Esophagus (tissue), 2 donors: ENCODE data around the gene EGFL7. TPM values are rescaled to one million over a fixed set of nuclear protein-coding genes. Genes with fewer than 3 reads are reported as not detected.

Experiments
- H3K27ac ChIP-seq, 2 donors: one replicate each; pipeline ENCODE4 v1.5.1; 2013; ENCODE audit warnings: low read depth in 2 of 2, mild to moderate bottlenecking in 2 of 2, inconsistent platforms in 1 of 2, low read length in 1 of 2, moderate library complexity in 1 of 2
- H3K27me3 ChIP-seq, 2 donors: one replicate each; pipeline ENCODE4 v1.6.1; 2013; ENCODE audit warnings: low read length in 2 of 2, control low read depth in 1 of 2, mild to moderate bottlenecking in 1 of 2; ENCODE audit not compliant: insufficient read depth in 2 of 2, control insufficient read depth in 1 of 2
- H3K36me3 ChIP-seq, 2 donors: one replicate each; pipeline ENCODE4 v1.6.1; 2013; ENCODE audit warnings: low read length in 1 of 2; ENCODE audit not compliant: control insufficient read depth in 2 of 2, insufficient read depth in 2 of 2
- H3K4me1 ChIP-seq, 2 donors: one replicate each; pipeline ENCODE4 v1.6.1; 2013; ENCODE audit warnings: low read length in 1 of 2; ENCODE audit not compliant: control insufficient read depth in 2 of 2, insufficient read depth in 2 of 2
- H3K4me3 ChIP-seq, 2 donors: one replicate each; pipeline ENCODE4 v1.5.1; 2013; ENCODE audit warnings: low read length in 2 of 2, mild to moderate bottlenecking in 2 of 2, low read depth in 1 of 2, moderate library complexity in 1 of 2
- H3K9me3 ChIP-seq, 2 donors: one replicate each; pipeline ENCODE4 v1.6.1; 2013; ENCODE audit warnings: mild to moderate bottlenecking in 2 of 2, low read depth in 1 of 2, low read length in 1 of 2, moderate library complexity in 1 of 2; ENCODE audit not compliant: control insufficient read depth in 2 of 2, insufficient read depth in 1 of 2
- WGBS, 2 donors: extraction: QIAGEN DNeasy Blood & Tissue Kit; methylation state at CpG; one replicate each; pipeline ENCODE4 v1.1.7; 2013; 5-methylcytosine and 5-hydroxymethylcytosine counted together
- polyA plus RNA-seq, 2 donors: library from polyadenylated mRNA; stranded (reverse); fragments of 200-250 nt; gene quantifications; one replicate each; pipeline ENCODE4 v1.2.3, GENCODE V29; 2013
- donor health status: healthy with polysubstance abuse.
- donor health status: Bipolar disorder and iron deficiency.

Gene EGFL7
- polyA plus RNA-seq, 2 donors, result 34.5 to 43.2 TPM

DNA sequence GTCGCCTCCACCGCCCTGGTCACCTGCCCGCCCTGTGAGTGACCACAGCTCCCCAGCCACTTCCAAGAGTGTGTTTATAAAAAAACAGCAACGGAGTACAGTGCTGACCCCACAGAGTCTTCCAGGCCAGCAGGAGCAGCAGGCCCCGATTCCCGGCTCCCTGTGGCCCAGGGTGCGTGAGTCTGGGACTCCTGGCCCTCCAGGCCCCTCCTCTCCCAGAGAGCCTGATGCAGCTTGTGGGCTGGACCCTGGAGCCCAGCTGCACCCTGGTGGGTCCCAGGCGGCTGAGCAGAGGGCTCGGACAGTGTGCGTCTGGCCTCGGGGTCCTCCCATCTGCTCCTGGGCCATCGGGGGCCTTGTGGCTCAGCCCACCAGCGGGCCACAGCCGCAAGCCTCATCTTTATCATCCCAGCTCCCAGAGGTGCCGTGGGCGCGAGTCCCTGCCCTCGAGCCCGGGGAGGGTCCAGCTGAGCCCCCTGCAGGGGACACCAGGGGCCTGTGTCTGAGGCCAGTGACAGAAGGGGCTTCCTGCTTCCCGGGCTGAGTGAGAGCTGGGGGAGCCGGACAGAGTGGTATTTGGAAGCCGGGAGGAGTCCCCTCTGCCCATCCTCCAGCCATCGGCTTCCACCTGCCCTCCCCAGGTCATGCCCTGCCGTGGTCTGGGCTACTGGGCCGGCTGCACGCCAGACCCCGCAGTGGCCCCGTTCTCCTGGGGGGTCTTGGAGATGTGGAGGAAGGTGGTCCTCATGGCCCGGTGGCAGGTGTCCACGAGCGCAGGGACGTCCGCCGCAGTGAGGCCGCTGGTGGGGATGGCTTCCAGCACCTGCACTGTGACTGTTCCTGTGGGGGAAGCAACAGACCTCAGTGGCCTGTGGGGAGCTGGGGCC lies 10.6 kb downstream of the EGFL7 start:
- H3K27me3 ChIP-seq, result no peaks in the 10 kb centered on the region

DNA sequence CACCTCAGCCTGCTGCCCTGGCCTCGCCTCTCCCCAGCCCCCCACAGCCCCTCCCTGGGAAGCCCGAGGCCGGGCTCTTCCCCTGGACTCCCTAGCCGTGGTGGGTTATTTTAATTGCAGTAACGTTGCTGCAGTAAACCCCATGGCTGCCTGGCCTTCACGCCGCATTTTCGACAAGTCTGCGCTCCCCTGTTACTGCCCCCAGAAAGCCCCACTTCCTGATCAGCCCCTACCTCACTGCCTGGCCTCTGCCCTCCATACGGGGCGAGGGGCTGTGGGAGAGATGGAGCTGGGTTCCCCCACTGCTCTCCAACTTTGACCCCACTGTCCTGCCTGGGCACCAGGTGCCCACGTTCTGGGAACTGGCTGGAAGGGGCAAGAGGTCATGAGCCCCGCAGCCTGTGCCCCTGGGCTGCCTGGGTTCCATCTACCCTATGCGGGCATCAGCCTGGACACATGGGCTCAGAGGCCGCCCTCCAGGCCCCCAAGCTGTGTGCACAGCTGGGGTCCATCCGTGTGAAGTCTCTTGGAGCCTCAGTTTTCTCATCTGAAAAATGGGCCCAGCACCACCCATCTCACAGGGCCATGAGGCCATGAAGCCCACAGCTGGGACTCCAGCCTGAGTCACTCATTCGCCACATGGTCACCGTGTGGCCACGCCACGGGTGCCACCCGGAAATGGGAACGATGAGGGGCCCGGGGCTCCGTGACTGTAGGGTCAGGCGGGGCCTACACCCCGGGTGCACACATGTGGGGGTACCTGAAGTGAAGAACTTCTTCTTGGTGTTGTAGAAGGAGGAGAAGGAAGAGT lies 11.5 kb downstream of the EGFL7 start:
- peaks cover 0 to 2% of the 10 kb centered on the region in 2 donors for H3K4me1 ChIP-seq
- 81% methylated on average over 26 of the region's 26 CpGs for WGBS, 2 donors
- peaks cover 0 to 32% of the 10 kb centered on the region in 2 donors for H3K36me3 ChIP-seq
- H3K27me3 ChIP-seq, result no peaks in the 10 kb centered on the region
- H3K4me3 ChIP-seq, result no peak overlapping the region
- H3K9me3 ChIP-seq, result no peaks in the 10 kb centered on the region
- H3K27ac ChIP-seq, result no peak overlapping the region

More for the DNA sequence above, 10.6 kb downstream of the EGFL7 start:
- Histone ChIP-seq H3K27ac (no peak overlapping the region), H3K9me3 (no peaks in the 10 kb centered on the region), H3K36me3 (peaks cover 0 to 32% of the 10 kb centered on the region in 2 donors), H3K4me1 (no peaks in the 10 kb centered on the region), H3K4me3 (no peak overlapping the region)
- WGBS, 2 donors, result 75 to 88% methylated on average over 33 to 35 of the region's 35 CpGs

DNA sequence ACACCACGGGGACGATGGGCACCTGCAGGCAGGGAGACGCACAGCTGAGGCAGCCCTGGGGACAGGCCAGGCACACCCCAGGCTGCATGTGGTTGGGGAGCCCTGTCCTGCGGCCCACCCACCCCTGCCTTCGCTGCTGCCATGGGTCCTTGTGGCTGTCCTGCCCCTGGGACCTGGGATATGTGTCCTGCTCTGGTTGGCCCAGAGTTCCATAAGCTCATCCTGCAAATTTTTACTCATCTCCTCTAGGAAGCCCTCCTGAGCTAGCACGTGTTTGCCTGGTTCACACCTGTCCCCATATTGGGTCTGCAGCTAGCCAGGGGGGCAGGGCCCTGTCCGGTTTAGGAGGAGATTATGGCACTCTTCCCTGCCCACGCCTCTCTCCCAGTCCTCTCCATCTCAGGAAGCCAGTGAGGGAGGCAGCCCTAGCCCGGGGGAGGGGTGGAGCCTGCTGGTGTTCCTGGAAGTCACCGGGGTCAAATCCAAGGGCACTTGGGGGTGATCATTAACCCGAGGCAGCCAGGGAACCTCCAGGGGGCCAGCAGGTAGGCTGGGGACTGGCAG lies 12.2 kb downstream of the EGFL7 start:
- no peaks in the 10 kb centered on the region for H3K27me3 ChIP-seq
- peaks cover 0 to 2% of the 10 kb centered on the region in 2 donors for H3K4me1 ChIP-seq
- peaks cover 0 to 32% of the 10 kb centered on the region in 2 donors for H3K36me3 ChIP-seq
- H3K4me3 ChIP-seq, result no peak overlapping the region
- no peak overlapping the region for H3K27ac ChIP-seq
- H3K9me3 ChIP-seq, result no peaks in the 10 kb centered on the region
- 51 to 60% methylated on average over 11 of the region's 11 CpGs for WGBS, 2 donors

DNA sequence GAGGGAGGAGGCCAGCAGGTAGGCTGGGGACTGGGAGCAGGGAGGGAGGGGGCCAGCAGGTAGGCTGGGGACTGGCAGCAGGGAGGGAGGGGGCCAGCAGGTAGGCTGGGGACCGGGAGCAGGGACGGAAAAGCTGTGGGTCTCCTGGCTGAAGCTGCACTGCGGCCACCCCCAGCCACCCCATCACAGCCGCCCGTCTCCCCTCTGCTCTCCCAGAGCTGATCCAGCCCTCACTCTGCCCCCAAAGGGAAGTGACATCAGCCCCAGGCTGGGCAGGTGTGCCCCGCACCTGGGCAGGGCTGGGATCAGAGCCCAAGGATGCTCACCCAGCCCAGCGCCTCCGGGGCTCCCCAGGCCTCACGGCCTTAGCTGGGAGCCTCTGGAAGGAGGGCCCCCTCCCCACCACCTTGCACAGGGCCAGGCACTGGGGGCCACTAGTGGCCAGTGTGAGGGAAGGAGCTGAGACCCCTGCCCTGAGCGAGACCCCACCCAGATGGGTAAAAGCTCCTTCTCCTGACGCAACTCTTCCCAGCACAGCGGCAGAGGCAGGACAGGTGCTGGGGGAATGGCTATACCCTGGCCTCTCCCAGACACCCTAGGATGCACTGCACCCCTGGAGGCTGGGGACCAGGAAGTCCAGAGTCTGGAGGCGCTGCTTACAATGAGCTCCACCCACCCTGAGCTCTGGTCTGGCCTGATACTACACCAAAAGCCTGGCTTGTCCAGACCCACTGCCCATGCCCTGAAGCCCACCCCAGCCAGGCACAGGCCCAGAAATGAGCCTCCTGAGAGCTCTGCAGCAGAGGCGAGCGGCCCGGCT lies 13.0 kb downstream of the EGFL7 start:
- Histone ChIP-seq H3K4me1 (peaks cover 0 to 2% of the 10 kb centered on the region in 2 donors), H3K27me3 (no peaks in the 10 kb centered on the region), H3K27ac (no peak overlapping the region), H3K36me3 (peaks cover 0 to 32% of the 10 kb centered on the region in 2 donors), H3K4me3 (no peak overlapping the region), H3K9me3 (no peaks in the 10 kb centered on the region)
- 59 to 78% methylated on average over 14 to 16 of the region's 16 CpGs for WGBS, 2 donors

DNA sequence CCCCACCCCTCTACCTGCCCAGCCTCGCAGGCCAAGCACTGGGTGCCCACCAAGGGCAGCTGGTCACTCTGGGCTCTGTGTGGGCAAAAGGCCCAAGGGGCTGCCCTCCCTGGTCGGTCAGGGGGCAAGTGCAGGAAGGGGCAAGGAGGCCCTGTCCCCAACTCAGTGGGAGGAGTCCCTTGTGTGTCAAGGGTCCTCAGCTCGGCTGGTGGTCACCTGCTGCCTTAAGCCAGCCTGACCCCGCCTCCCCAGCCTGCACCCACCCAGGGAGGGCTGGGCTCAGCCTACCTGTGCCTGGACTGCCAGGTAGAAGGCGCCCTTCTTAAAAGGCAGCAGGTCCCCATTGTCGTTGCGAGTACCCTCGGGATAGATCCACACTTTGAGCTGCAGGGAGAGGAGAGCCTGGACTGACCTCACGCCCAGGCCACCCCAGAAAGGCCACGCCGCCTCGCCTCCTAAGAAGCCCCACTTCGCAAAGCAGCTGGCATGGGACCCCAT lies 13.6 kb downstream of the EGFL7 start:
- H3K4me1 ChIP-seq, result peaks cover 0 to 2% of the 10 kb centered on the region in 2 donors
- H3K4me3 ChIP-seq, result no peak overlapping the region
- H3K36me3 ChIP-seq, result peaks cover 0 to 32% of the 10 kb centered on the region in 2 donors
- H3K9me3 ChIP-seq, result no peaks in the 10 kb centered on the region
- H3K27ac ChIP-seq, result no peak overlapping the region
- WGBS, 2 donors, result 91 to 93% methylated on average over 13 of the region's 13 CpGs
- no peaks in the 10 kb centered on the region for H3K27me3 ChIP-seq

DNA sequence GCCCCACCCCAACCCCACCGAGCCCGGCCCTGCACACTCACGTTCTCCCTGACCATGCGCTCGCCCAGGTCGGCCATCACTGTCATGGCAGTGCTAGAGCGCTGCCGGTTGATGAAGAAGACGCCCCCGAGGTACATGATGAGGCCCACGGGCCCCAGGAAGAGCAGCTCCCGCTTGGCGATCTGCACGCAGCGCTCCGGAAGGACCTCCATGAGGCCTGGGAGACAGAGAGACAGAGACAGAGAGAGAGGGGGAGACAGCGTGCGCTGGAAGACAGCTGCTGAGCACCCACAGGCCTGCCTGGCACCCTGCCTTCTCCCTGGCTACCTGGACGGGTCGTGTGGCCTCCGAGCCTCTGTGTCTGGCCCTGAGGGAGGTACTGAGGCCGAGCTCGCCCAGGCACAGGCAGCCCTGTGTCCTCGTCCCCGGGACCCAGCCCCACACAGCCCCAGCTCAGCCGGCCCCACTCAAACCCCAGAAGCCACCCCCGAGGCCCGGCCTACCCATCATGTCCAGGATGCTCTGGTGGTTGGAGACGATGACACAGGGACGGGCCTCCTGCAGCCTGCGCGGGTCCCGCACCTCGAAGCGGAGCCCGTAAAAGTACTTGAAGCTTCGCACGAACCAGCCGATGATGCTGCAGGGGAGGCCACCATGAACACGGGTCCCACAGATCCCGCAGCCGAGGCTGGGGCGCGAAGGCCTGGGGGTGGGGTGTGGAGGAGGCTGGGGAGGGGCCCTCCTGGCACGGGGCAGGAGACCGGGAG lies 14.4 kb downstream of the EGFL7 start:
- 90% methylated on average over 45 to 46 of the region's 46 CpGs for WGBS, 2 donors
- Histone ChIP-seq H3K4me3 (no peak overlapping the region), H3K27me3 (no peaks in the 10 kb centered on the region), H3K4me1 (peaks cover 0 to 2% of the 10 kb centered on the region in 2 donors), H3K27ac (no peak overlapping the region), H3K9me3 (no peaks in the 10 kb centered on the region), H3K36me3 (peaks cover 0 to 32% of the 10 kb centered on the region in 2 donors)

DNA sequence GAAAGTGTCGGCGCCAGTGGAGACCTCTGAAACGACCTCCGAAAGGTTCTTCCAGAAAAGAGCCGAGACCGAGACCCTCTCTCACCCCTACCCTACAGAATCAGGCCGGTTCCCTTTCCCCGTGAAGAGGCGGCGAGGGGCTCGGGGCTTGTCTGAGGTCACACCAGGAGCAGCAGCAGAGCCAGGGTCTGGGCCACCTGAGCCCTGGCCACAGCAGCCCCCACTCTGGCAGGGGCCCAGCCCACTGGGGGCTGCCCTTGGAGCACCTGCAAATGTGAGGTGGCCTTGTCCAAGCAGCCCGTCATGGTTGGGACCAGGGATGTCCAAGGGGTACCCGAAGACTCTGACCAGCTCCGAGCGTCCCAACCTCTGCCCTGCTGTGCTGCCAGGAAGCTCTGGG lies 15.3 kb downstream of the EGFL7 start:
- peaks cover 0 to 2% of the 10 kb centered on the region in 2 donors for H3K4me1 ChIP-seq
- H3K27ac ChIP-seq, result no peak overlapping the region
- H3K4me3 ChIP-seq, result no peak overlapping the region
- H3K36me3 ChIP-seq, result peaks cover 0 to 30% of the 10 kb centered on the region in 2 donors
- 93 to 94% methylated on average over 15 of the region's 15 CpGs for WGBS, 2 donors
- no peaks in the 10 kb centered on the region for H3K27me3 ChIP-seq
- H3K9me3 ChIP-seq, result no peaks in the 10 kb centered on the region

DNA sequence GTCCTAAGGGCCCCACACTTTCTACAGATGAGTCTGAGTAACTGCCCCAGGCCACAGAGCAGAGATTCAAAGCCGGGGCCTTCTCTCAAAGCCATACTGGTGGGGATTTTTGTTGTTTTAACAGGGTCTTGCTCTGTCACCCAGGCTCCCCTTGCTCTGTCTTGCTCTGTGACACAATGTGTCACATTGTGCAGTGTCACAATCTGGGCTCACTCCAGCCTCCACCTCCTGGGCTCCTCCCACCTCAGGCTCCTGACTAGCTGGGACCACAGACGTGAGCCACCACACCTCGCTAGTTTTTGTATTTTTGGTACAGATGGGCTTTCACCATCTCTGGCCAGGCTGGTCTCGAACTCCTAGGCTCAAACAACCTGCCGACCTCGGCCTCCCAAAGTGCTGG lies 15.9 kb downstream of the EGFL7 start:
- Histone ChIP-seq H3K9me3 (no peaks in the 10 kb centered on the region), H3K4me3 (no peak overlapping the region), H3K27ac (no peak overlapping the region), H3K4me1 (peaks cover 0 to 2% of the 10 kb centered on the region in 2 donors), H3K36me3 (peaks cover 0 to 27% of the 10 kb centered on the region in 2 donors), H3K27me3 (no peaks in the 10 kb centered on the region)
- WGBS, 2 donors, result 82% methylated on average over 6 of the region's 6 CpGs
